Adrenal gland (tissue), 12 donors: ENCODE measurements around the gene PARD3B. TPM values are rescaled to one million over a fixed set of nuclear protein-coding genes. Genes with fewer than 3 reads are reported as not detected.

Experiments
- DNase-seq, 7 donors: peaks; one replicate each; pipeline ENCODE4 v3.0.0-alpha.2; 2019 to 2020
- H3K27ac ChIP-seq, 5 donors: fragments of 200-600 bp; sonication (generic) in 4 of 5; 1 replicate in 3 of 5; 2 replicates in 2 of 5; pipeline versions ENCODE4 v1.5.1 to v1.8.0; 2016 to 2020; ENCODE audit warnings: mild to moderate bottlenecking in 1 of 5
- H3K27me3 ChIP-seq: fragments of 200-600 bp; 2 replicates; pipeline ENCODE4 v1.8.0; 2021
- H3K36me3 ChIP-seq, 2 donors: fragments of 200-600 bp; replicated peaks in 1 of 2; 1 replicate in 1 of 2; 2 replicates in 1 of 2; pipeline versions ENCODE4 v1.5.1 to v1.8.0; 2018 to 2022
- H3K4me1 ChIP-seq, 2 donors: fragments of 200-600 bp; replicated peaks in 1 of 2; 1 replicate in 1 of 2; 2 replicates in 1 of 2; pipeline versions ENCODE4 v1.5.1 to v1.8.0; 2018 to 2021
- H3K4me3 ChIP-seq, 4 donors: fragments of 200-600 bp; sonication (generic) in 3 of 4; one replicate each; pipeline ENCODE4 v1.5.1; 2016 to 2018
- H3K9me3 ChIP-seq, 3 donors: fragments of 200-600 bp; sonication (generic) in 1 of 3; replicated peaks in 1 of 3; 1 replicate in 2 of 3; 2 replicates in 1 of 3; pipeline versions ENCODE4 v1.5.1 to v1.8.0; 2016 to 2021
- POLR2A ChIP-seq, 2 donors: fragments of 450-650 bp; IDR thresholded peaks; one replicate each; pipeline ENCODE4 v1.6.1; 2017; ENCODE audit warnings: antibody characterized with exemption in 2 of 2, mild to moderate bottlenecking in 2 of 2, moderate library complexity in 1 of 2
- WGBS, 4 donors: extraction: QIAGEN DNeasy Blood & Tissue Kit in 2 of 4; methylation state at CpG; one replicate each; pipeline versions ENCODE4 v1.1.5 to v1.1.7; 2013 to 2017; 5-methylcytosine and 5-hydroxymethylcytosine counted together
- intact Hi-C, 2 donors: fragments of 100-400 bp; cut with DNase I; formaldehyde crosslinking; loops; one replicate each; pipeline versions ENCODE4 v1.14.1 to v1.15.0; 2022 to 2023
- polyA plus RNA-seq, 3 donors: library from polyadenylated mRNA; stranded (reverse); fragments of 200-250 nt in 2 of 3; fragments of 350-450 nt in 1 of 3; fragmentation: Illumina TruSeq in 1 of 3; extraction: RNeasy Lipid Tissue Mini Kit (QIAGEN cat#74804) in 1 of 3; gene quantifications; one replicate each; pipeline ENCODE4 v1.2.3, GENCODE V29; 2013 to 2014
- total RNA-seq, 9 donors: library from RNA; depleted of rRNA in 4 of 9; stranded (reverse); fragments of >200 nt in 4 of 9; fragments of 120-200 nt in 1 of 9; fragmentation: NEBNext Ultra II Directional in 1 of 9; extraction: Animal tissue kit (Norgen Biotek cat#: 25700) in 1 of 9; gene quantifications; one replicate each; pipeline versions ENCODE4 v1.1.0 to v1.2.4, GENCODE V29; 2013 to 2023
- TF ChIP-seq, protein P1 (sequence below), 6 experiments: fragments of 450-650 bp in 4 of 6; fragments of 200-600 bp in 2 of 6; sonication (generic) in 1 of 6; IDR thresholded peaks; 1 replicate in 5 of 6; 2 replicates in 1 of 6; pipeline versions ENCODE4 v1.5.1 to v1.8.0; 2016 to 2021; ENCODE audit warnings: antibody characterized with exemption in 6 of 6, mild to moderate bottlenecking in 2 of 6, moderate library complexity in 1 of 6
- donor health status: healthy with polysubstance abuse.
- donor health status: Bipolar disorder and iron deficiency.
- donor health status: DM: yes; HTN: yes; CAD: no.
- donor health status: DM: no; HTN: no; CAD: no.
- donor health status: DM: no; HTN: no; CAD: no.
- donor health status: DM: yes; HTN: yes; CAD: no.

The PARD3B gene
- total and polyA plus RNA-seq, 12 donors, result 1.9 to 20.4 (median 9.5) TPM

DNA sequence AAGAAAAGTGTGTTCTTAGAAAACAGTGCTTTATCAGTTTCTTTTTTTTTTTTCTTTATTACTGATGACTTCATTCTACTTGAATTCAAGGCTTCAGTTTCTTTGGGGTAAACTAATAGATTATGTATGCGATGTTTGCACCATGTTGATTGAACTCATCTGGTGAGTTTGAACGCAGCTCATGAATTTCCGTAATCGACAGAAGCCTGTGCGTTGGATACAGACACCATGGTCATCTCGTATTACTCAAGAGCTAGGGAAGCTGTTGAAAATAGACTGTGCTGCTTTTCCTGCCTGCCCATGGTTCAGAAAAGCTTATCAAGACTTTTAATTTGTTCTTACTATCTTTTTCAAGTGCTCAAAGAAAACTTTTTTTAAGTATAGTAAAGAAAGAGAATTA is 951.5 kb downstream of the PARD3B start:
- H3K4me1 ChIP-seq, result no peaks in the 10 kb centered on the region
- no peaks in the 10 kb centered on the region for H3K36me3 ChIP-seq
- no peaks in the 10 kb centered on the region for H3K9me3 ChIP-seq
- no peak for DNase-seq
- no peak overlapping the region for H3K27ac ChIP-seq
- no peaks in the 10 kb centered on the region for H3K27me3 ChIP-seq
- intact Hi-C loops, result no loop called here
- no peak overlapping the region for H3K4me3 ChIP-seq
- TF ChIP-seq, protein P1, sequence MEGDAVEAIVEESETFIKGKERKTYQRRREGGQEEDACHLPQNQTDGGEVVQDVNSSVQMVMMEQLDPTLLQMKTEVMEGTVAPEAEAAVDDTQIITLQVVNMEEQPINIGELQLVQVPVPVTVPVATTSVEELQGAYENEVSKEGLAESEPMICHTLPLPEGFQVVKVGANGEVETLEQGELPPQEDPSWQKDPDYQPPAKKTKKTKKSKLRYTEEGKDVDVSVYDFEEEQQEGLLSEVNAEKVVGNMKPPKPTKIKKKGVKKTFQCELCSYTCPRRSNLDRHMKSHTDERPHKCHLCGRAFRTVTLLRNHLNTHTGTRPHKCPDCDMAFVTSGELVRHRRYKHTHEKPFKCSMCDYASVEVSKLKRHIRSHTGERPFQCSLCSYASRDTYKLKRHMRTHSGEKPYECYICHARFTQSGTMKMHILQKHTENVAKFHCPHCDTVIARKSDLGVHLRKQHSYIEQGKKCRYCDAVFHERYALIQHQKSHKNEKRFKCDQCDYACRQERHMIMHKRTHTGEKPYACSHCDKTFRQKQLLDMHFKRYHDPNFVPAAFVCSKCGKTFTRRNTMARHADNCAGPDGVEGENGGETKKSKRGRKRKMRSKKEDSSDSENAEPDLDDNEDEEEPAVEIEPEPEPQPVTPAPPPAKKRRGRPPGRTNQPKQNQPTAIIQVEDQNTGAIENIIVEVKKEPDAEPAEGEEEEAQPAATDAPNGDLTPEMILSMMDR (IDR thresholded peaks at IDR 0.05), result no peak
- no peak for TF ChIP-seq POLR2A (IDR thresholded peaks at IDR 0.05)
- 77 to 87% (median 84%) methylated on average over 6 of the region's 6 CpGs for WGBS, 4 donors

DNA sequence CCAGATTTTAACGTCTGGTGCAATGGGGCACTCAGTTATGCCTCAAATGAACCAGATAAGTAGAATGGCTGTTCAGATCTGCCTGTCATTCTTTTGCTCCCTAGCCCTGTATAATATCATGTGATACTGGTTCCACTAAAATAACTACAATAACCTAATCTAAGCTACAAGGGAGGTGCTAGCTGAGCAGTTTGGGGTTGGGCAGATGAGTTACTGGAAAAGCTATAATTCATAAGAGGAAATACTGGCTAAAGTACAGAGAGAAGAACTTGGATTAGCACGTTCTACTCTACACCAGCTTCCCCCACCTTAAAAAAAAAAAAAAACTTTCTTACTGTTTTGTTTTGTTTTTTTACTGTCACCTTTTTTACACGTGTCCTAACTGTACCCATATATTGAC is 953.7 kb downstream of the PARD3B start:
- H3K36me3 ChIP-seq, result no peaks in the 10 kb centered on the region
- no peak for TF ChIP-seq POLR2A (IDR thresholded peaks at IDR 0.05)
- TF ChIP-seq, protein P1 (IDR thresholded peaks at IDR 0.05), result no peak
- 80 to 87% (median 84%) methylated on average over 3 of the region's 3 CpGs for WGBS, 4 donors
- no peaks in the 10 kb centered on the region for H3K4me1 ChIP-seq
- H3K9me3 ChIP-seq, result no peaks in the 10 kb centered on the region
- no peak overlapping the region for H3K4me3 ChIP-seq
- DNase-seq, result no peak
- intact Hi-C loops, result no loop called here
- H3K27me3 ChIP-seq, result no peaks in the 10 kb centered on the region
- H3K27ac ChIP-seq, result no peak overlapping the region

DNA sequence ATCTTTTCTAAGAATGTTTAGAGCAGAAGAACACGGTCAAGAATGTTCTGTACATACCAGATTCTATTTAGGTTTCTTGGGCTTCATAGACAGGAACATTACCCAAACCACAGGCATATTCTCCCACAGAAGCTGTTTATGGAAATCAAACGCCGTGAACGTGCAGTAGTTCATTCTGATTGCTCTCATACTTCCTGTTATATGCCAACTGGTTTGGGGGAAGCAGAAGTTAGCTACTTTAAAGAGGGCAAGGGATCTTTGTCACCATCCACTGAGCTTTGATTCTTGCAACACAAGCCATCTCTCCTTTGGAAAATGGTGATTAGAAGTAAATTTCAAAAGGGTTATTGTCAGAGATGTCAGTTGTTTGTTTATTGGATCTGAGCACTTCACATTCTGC is 954.8 kb downstream of the PARD3B start:
- 77 to 85% (median 83%) methylated on average over 4 of the region's 4 CpGs for WGBS, 4 donors
- Histone ChIP-seq H3K27ac (no peak overlapping the region), H3K9me3 (no peaks in the 10 kb centered on the region), H3K27me3 (no peaks in the 10 kb centered on the region), H3K4me1 (no peaks in the 10 kb centered on the region), H3K36me3 (no peaks in the 10 kb centered on the region), H3K4me3 (no peak overlapping the region)
- TF ChIP-seq, protein P1 (IDR thresholded peaks at IDR 0.05), result no peak
- TF ChIP-seq POLR2A (IDR thresholded peaks at IDR 0.05), result no peak
- intact Hi-C loops, result no loop called here
- no peak for DNase-seq

DNA sequence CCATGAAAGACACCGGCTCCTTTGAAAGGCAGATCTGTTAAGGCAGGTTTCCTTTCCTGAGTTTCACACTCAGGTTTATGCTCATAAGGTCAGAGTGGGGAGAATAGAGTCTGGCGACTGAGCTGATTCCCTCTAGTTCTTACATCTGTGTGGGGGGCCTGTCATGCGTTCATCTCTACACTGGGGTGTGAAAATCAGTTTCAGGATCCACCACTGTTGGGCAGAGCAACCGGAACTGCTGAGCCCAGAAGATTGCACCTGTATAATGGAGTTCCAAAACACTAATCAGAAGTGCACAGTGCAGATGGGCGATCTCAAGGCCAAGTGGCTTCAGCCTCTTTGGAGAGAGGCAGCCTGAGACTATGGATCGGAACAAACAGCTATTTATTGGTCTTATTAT is 955.7 kb downstream of the PARD3B start:
- no peaks in the 10 kb centered on the region for H3K4me1 ChIP-seq
- no peaks in the 10 kb centered on the region for H3K36me3 ChIP-seq
- WGBS, 4 donors, result 89 to 95% (median 92%) methylated on average over 5 to 6 of the region's 6 CpGs
- intact Hi-C loops, result no loop called here
- H3K9me3 ChIP-seq, result no peaks in the 10 kb centered on the region
- no peak for DNase-seq
- no peak overlapping the region for H3K4me3 ChIP-seq
- no peak for TF ChIP-seq POLR2A (IDR thresholded peaks at IDR 0.05)
- TF ChIP-seq, protein P1 (IDR thresholded peaks at IDR 0.05), result no peak
- no peaks in the 10 kb centered on the region for H3K27me3 ChIP-seq
- H3K27ac ChIP-seq, result no peak overlapping the region
